ENCODE measurements around the gene CEP128.

DNA sequence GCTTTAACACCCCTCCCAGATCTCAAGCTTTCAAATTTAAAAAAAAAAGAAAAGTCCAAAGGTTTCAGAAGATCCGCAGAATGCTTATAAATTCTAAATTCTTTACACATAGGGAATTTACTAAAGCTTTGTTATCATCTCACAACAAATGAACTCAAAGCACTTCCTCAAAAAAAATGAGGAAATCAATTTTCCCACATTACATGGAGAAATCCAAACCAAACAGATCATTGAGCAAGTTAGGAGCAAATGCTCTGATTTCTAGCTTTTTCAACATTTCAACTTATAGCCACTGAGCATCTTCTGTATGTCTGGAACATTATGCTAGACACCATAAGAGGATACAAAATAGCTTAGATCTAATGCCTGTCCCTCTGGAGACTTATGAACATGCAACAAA lies 161.0 kb downstream of the CEP128 start:
- TF ChIP-seq EZH2 (IDR thresholded peaks at IDR 0.05; ENCODE audit: insufficient read depth, poor library complexity, severe bottlenecking) (no peak), EZH2phosphoT487 (IDR thresholded peaks at IDR 0.05; ENCODE audit: insufficient read depth, low read depth) (no peak)
